IMR-90 (cell line): ENCODE data around the gene SH3RF3. TPM values are rescaled to one million over a fixed set of nuclear protein-coding genes. Genes with fewer than 3 reads are reported as not detected.

ENCODE experiments used
- ATAC-seq: fragments of 200-7000 bp; cut with Tn5 transposase; 2 replicates; pipeline ENCODE4 v1.9.1; 2020; ENCODE audit warnings: low read depth, mild to moderate bottlenecking, moderate library complexity
- BruUV-seq: library from RNA; stranded (reverse); fragments of 400-500 nt; replicated peaks from 2 replicates; lab custom pipeline; 2021; lab: Mats Ljungman, UMichigan
- CTCF ChIA-PET: fragments of 300-600 bp; formaldehyde crosslinking; extraction: SDS; loops from one replicate; lab custom pipeline; 2021; ENCODE audit warnings: antibody characterized with exemption; lab: Yijun Ruan, JAX
- POLR2A ChIA-PET: fragments of 300-600 bp; sonication (Branson Sonifier 250); formaldehyde crosslinking; loops from one replicate; lab custom pipeline; 2022; ENCODE audit warnings: antibody characterized with exemption; ENCODE audit not compliant: unreplicated experiment; lab: Charles Lee
- DNase-seq: peaks from one replicate; pipeline ENCODE4 v3.0.0; 2013
- H2AFZ ChIP-seq: replicated peaks from 2 replicates; pipeline ENCODE3; 2013; ENCODE audit warnings: low read length, mild to moderate bottlenecking; ENCODE audit not compliant: poor library complexity
- H2AK5ac ChIP-seq: 2 replicates; pipeline ENCODE4 v1.6.1; 2013; ENCODE audit warnings: low read depth, low read length, inconsistent platforms
- H2AK9ac ChIP-seq: replicated peaks from 2 replicates; pipeline ENCODE3; 2013; ENCODE audit warnings: mild to moderate bottlenecking, low read depth, low read length, moderate library complexity; ENCODE audit not compliant: poor library complexity
- H2BK120ac ChIP-seq: 2 replicates; pipeline ENCODE4 v1.6.1; 2013; ENCODE audit warnings: low read depth, low read length, inconsistent platforms
- H2BK15ac ChIP-seq: 3 replicates; pipeline ENCODE4 v1.6.1; 2013; ENCODE audit warnings: low read depth, low read length, inconsistent platforms
- H2BK20ac ChIP-seq: 2 replicates; pipeline ENCODE4 v1.6.1; 2013; ENCODE audit warnings: low read depth, mild to moderate bottlenecking, inconsistent platforms, low read length, moderate library complexity
- H2BK5ac ChIP-seq: 2 replicates; pipeline ENCODE4 v1.6.1; 2013; ENCODE audit warnings: mild to moderate bottlenecking, low read depth, low read length, inconsistent platforms; ENCODE audit not compliant: poor library complexity, severe bottlenecking
- H3K14ac ChIP-seq: replicated peaks from 2 replicates; pipeline ENCODE4 v1.6.1; 2013; ENCODE audit warnings: low read depth, low read length, inconsistent platforms
- H3K18ac ChIP-seq: 2 replicates; pipeline ENCODE4 v1.6.1; 2013; ENCODE audit warnings: low read depth, low read length, control low read depth
- H3K23ac ChIP-seq: 2 replicates; pipeline ENCODE4 v1.6.1; 2013; ENCODE audit warnings: low read depth, low read length, inconsistent platforms
- H3K27ac ChIP-seq: 2 replicates; pipeline ENCODE4 v1.5.1; 2013; ENCODE audit warnings: mild to moderate bottlenecking, control low read depth, low read length; ENCODE audit not compliant: insufficient read depth
- H3K27me3 ChIP-seq: 2 replicates; pipeline ENCODE4 v1.6.1; 2013; ENCODE audit warnings: low read length; ENCODE audit not compliant: control insufficient read depth, insufficient read depth
- H3K36me3 ChIP-seq: 2 replicates; pipeline ENCODE4 v1.6.1; 2013; ENCODE audit warnings: low read length, mixed read lengths; ENCODE audit not compliant: control insufficient read depth, insufficient read depth
- H3K4ac ChIP-seq: 2 replicates; pipeline ENCODE4 v1.6.1; 2013; ENCODE audit warnings: low read depth, low read length, inconsistent platforms
- H3K4me1 ChIP-seq: 2 replicates; pipeline ENCODE4 v1.6.1; 2013; ENCODE audit warnings: low read length, mixed read lengths; ENCODE audit not compliant: control insufficient read depth, insufficient read depth
- H3K4me2 ChIP-seq: 2 replicates; pipeline ENCODE4 v1.6.1; 2013; ENCODE audit warnings: low read depth, mild to moderate bottlenecking, control low read depth, low read length, moderate library complexity
- H3K4me3 ChIP-seq: 2 replicates; pipeline ENCODE4 v1.5.1; 2013; ENCODE audit warnings: low read depth, mild to moderate bottlenecking, control low read depth, low read length, moderate library complexity; ENCODE audit not compliant: insufficient read depth
- H3K56ac ChIP-seq: 2 replicates; pipeline ENCODE4 v1.6.1; 2013; ENCODE audit warnings: low read length, inconsistent platforms; ENCODE audit not compliant: insufficient read depth; ENCODE audit errors: extremely low read depth
- H3K79me1 ChIP-seq, 2 experiments: 2 replicates each; pipeline ENCODE4 v1.6.1; 2013; ENCODE audit warnings: low read length in 2 of 2, inconsistent platforms in 1 of 2, low read depth in 1 of 2
- H3K9ac ChIP-seq: 2 replicates; pipeline ENCODE4 v1.6.1; 2013; ENCODE audit warnings: low read depth, low read length, control low read depth
- H3K9me1 ChIP-seq: 2 replicates; pipeline ENCODE4 v1.6.1; 2013; ENCODE audit warnings: low read length, inconsistent platforms; ENCODE audit not compliant: insufficient read depth
- H3K9me3 ChIP-seq: 2 replicates; pipeline ENCODE4 v1.6.1; 2013; ENCODE audit warnings: low read length; ENCODE audit not compliant: control insufficient read depth, insufficient read depth
- H4K20me1 ChIP-seq: 2 replicates; pipeline ENCODE4 v1.6.1; 2013; ENCODE audit warnings: low read length, inconsistent platforms; ENCODE audit not compliant: insufficient read depth
- H4K5ac ChIP-seq: 2 replicates; pipeline ENCODE4 v1.6.1; 2013; ENCODE audit warnings: mild to moderate bottlenecking, low read depth, low read length, control low read depth
- H4K8ac ChIP-seq, 2 experiments: 2 replicates each; pipeline ENCODE4 v1.6.1; 2013; ENCODE audit warnings: low read depth in 2 of 2, low read length in 2 of 2, control low read depth in 1 of 2, inconsistent platforms in 1 of 2
- H4K91ac ChIP-seq: 2 replicates; pipeline ENCODE4 v1.6.1; 2013; ENCODE audit warnings: low read depth, low read length, inconsistent platforms; ENCODE audit not compliant: insufficient read depth
- CHD1 ChIP-seq: IDR thresholded peaks from 2 replicates; pipeline ENCODE4 v1.6.1; 2012; ENCODE audit warnings: low read depth, low read length, improper control_type of control experiment
- CTCF ChIP-seq: conservative IDR thresholded peaks from 2 replicates; pipeline ENCODE4 v1.5.1; 2012; ENCODE audit warnings: mild to moderate bottlenecking, low read depth, low read length, improper control_type of control experiment
- ELK1 ChIP-seq: fragments of 150-350 bp; IDR thresholded peaks from 2 replicates; pipeline ENCODE4 v1.6.1; 2016; ENCODE audit warnings: low read depth, mild to moderate bottlenecking, low read length, moderate library complexity, borderline replicate concordance
- MAFK ChIP-seq: IDR thresholded peaks from 2 replicates; pipeline ENCODE4 v1.6.1; 2012; ENCODE audit warnings: low read depth, low read length, improper control_type of control experiment
- NFE2L2 ChIP-seq: fragments of 150-350 bp; IDR thresholded peaks from 2 replicates; pipeline ENCODE4 v1.6.1; 2016; ENCODE audit warnings: low read depth, mild to moderate bottlenecking, low read length
- POLR2A ChIP-seq: IDR thresholded peaks from 2 replicates; pipeline ENCODE4 v1.6.1; 2012; ENCODE audit warnings: mild to moderate bottlenecking, low read depth, low read length
- RAD21 ChIP-seq: IDR thresholded peaks from 2 replicates; pipeline ENCODE4 v1.6.1; 2012; ENCODE audit warnings: low read length, improper control_type of control experiment
- RCOR1 ChIP-seq: IDR thresholded peaks from 2 replicates; pipeline ENCODE4 v1.6.1; 2012; ENCODE audit warnings: mild to moderate bottlenecking, low read length, improper control_type of control experiment; ENCODE audit not compliant: insufficient replicate concordance
- RFX5 ChIP-seq: IDR thresholded peaks from 2 replicates; pipeline ENCODE4 v1.8.0; 2012; ENCODE audit warnings: low read depth, mild to moderate bottlenecking, low read length, moderate library complexity
- WGBS, 2 experiments: methylation state at CpG; one replicate each; pipeline versions ENCODE4 v1.1.5 to v1.1.7; 2013; ENCODE audit warnings: missing lambda C conversion rate in 2 of 2; ENCODE audit not compliant: insufficient read length in 1 of 2; ENCODE audit errors: extremely low coverage in 2 of 2; 5-methylcytosine and 5-hydroxymethylcytosine counted together
- dilution Hi-C: fragments of 300-500 bp; cut with HindIII; formaldehyde crosslinking; loops from one replicate; pipeline ENCODE4 v1.14.3; 2018; ENCODE audit warnings: low sequenced_read_pairs; ENCODE audit not compliant: unreplicated experiment
- in situ Hi-C: fragments of 300-500 bp; cut with MboI; formaldehyde crosslinking; loops from 3 replicates; pipeline ENCODE4 v1.14.3; 2019; ENCODE audit warnings: low sequenced_read_pairs, inconsistent platforms, mixed read lengths
- intact Hi-C: fragments of 100-400 bp; cut with micrococcal nuclease; formaldehyde crosslinking; loops from 2 replicates; pipeline ENCODE4 v1.10.0; 2022
- polyA plus RNA-seq, 3 experiments: library from polyadenylated mRNA; depleted of rRNA; stranded (reverse); fragments of >200 nt; gene quantifications; 2 replicates each; pipeline ENCODE4 v1.2.3, GENCODE V29; 2012; ENCODE audit warnings: low replicate concordance in 1 of 3
- total RNA-seq: library from RNA; depleted of rRNA; stranded (reverse); fragments of >200 nt; gene quantifications from 2 replicates; pipeline ENCODE4 v1.2.3, GENCODE V29; 2012

SH3RF3 gene
- total and polyA plus RNA-seq, 2 of the 4 experiments (the other 2 are of a cell fraction): 3.4 to 5.3 TPM

- dilution Hi-C loops (no loop called here), intact Hi-C loops (no loop called here), in situ Hi-C loops (no loop called here)
- H3K4ac ChIP-seq: no peak overlapping the region
- ATAC-seq (no peak), DNase-seq (no peak)
- no peaks in the 10 kb centered on the region for H3K27me3 ChIP-seq
- peaks cover 89% of the 10 kb centered on the region for H4K20me1 ChIP-seq
- CTCF ChIA-PET: no interaction called here
- H2AFZ ChIP-seq: no peak overlapping the region
- H2BK20ac ChIP-seq: no peak overlapping the region
- H3K9ac ChIP-seq: no peak overlapping the region
- H3K23ac ChIP-seq: no peak overlapping the region
- H3K36me3 ChIP-seq: 0 out of 2 replicates have a peak, but pooled peaks cover 3% of the 10 kb centered on the region
- H4K5ac ChIP-seq: no peak overlapping the region
- H3K79me1 ChIP-seq: peaks cover 61 to 96% of the 10 kb centered on the region in 2 experiments
- H3K9me3 ChIP-seq: no peaks in the 10 kb centered on the region
- H2AK9ac ChIP-seq: no peak overlapping the region
- H3K27ac ChIP-seq: no peak overlapping the region
- H2BK15ac ChIP-seq: no peak overlapping the region
- H2BK120ac ChIP-seq: no peak overlapping the region
- H3K14ac ChIP-seq: no peak overlapping the region; the same call in 1 of the 2 replicates
- no peak overlapping the region for H2BK5ac ChIP-seq
- TF ChIP-seq CTCF: no peak
- no peak for TF ChIP-seq NFE2L2
- TF ChIP-seq POLR2A: no peak
- no peak for TF ChIP-seq MAFK
- no peak for TF ChIP-seq RAD21
- TF ChIP-seq ELK1: no peak
- TF ChIP-seq RFX5: no peak
- TF ChIP-seq CHD1: no peak
- TF ChIP-seq RCOR1: no peak
- peaks cover 9% of the 10 kb centered on the region for H3K4me1 ChIP-seq
- no peak overlapping the region for H3K56ac ChIP-seq
- no peak overlapping the region for H4K8ac ChIP-seq
- no TSS peak for BruUV-seq
- H3K4me2 ChIP-seq: no peak overlapping the region
- no peak overlapping the region for H4K91ac ChIP-seq
- peaks cover 44% of the 10 kb centered on the region for H3K9me1 ChIP-seq
- no peak overlapping the region for H3K4me3 ChIP-seq
- no peak overlapping the region for H2AK5ac ChIP-seq
- no peak overlapping the region for H3K18ac ChIP-seq
- 98% methylated on average over 5 of the region's 5 CpGs; no CpG with 5 or more reads in 1 of the 2 experiments for WGBS, 2 experiments
- POLR2A ChIA-PET: no interaction called here
These were observed 28.6 kb downstream of the SH3RF3 start for GRCh38 chr2:109157563-109158105.
